Tibial nerve (tissue), 4 donors: ENCODE data around the gene FLYWCH1. TPM values are rescaled to one million over a fixed set of nuclear protein-coding genes. Genes with fewer than 3 reads are reported as not detected.

Source experiments
- DNase-seq, 2 donors: peaks; one replicate each; pipeline ENCODE4 v3.0.0-alpha.2; 2019; ENCODE audit warnings: low spot score in 2 of 2
- H3K27ac ChIP-seq, 4 donors: fragments of 200-600 bp; sonication (generic) in 3 of 4; one replicate each; pipeline ENCODE4 v1.5.1; 2017 to 2019; ENCODE audit warnings: mild to moderate bottlenecking in 1 of 4
- H3K27me3 ChIP-seq, 2 donors: fragments of 200-600 bp; sonication (generic) in 1 of 2; one replicate each; pipeline versions ENCODE4 v1.5.1 to v1.6.0; 2017 to 2019
- H3K36me3 ChIP-seq, 3 donors: fragments of 200-600 bp; sonication (generic); one replicate each; pipeline ENCODE4 v1.5.1; 2018 to 2019
- H3K4me1 ChIP-seq, 4 donors: fragments of 200-600 bp; sonication (generic) in 3 of 4; one replicate each; pipeline ENCODE4 v1.5.1; 2017 to 2019
- H3K4me3 ChIP-seq, 4 donors: fragments of 200-600 bp; sonication (generic) in 3 of 4; one replicate each; pipeline ENCODE4 v1.5.1; 2017 to 2019; ENCODE audit warnings: mild to moderate bottlenecking in 1 of 4, moderate library complexity in 1 of 4
- H3K9me3 ChIP-seq, 4 donors: fragments of 200-600 bp; sonication (generic) in 3 of 4; one replicate each; pipeline ENCODE4 v1.5.1; 2017 to 2019
- EP300 ChIP-seq, 2 donors: sonication (generic); formaldehyde crosslinking; IDR thresholded peaks; one replicate each; pipeline ENCODE4 v1.6.1; 2017; ENCODE audit warnings: antibody characterized with exemption in 2 of 2, mild to moderate bottlenecking in 1 of 2
- POLR2A ChIP-seq, 2 donors: fragments of 450-650 bp; IDR thresholded peaks; one replicate each; pipeline ENCODE4 v1.6.1; 2017; ENCODE audit warnings: antibody characterized with exemption in 2 of 2, mild to moderate bottlenecking in 2 of 2, moderate library complexity in 2 of 2
- WGBS, 2 donors: methylation state at CpG; one replicate each; pipeline ENCODE4 v1.1.5; 2018; 5-methylcytosine and 5-hydroxymethylcytosine counted together
- total RNA-seq, 4 donors: library from RNA; depleted of rRNA; stranded (reverse); fragments of >200 nt; gene quantifications; one replicate each; pipeline ENCODE4 v1.1.0, GENCODE V29; 2016
- TF ChIP-seq, protein P1 (sequence below), 5 experiments: fragments of 200-600 bp in 3 of 5; fragments of 450-650 bp in 2 of 5; sonication (generic) in 3 of 5; IDR thresholded peaks; one replicate each; pipeline ENCODE4 v1.5.1; 2016 to 2019; ENCODE audit warnings: antibody characterized with exemption in 5 of 5, mild to moderate bottlenecking in 3 of 5, moderate library complexity in 2 of 5

Gene FLYWCH1
- total RNA-seq, 4 donors from 2014 or later, result 65.1 to 74.9 (median 68.7) TPM

GRCh38 chr16:2948807-2949704, 37.3 kb downstream of the FLYWCH1 start:
- peaks cover 0 to 70% (median 0%) of the 10 kb centered on the region in 3 donors for H3K36me3 ChIP-seq
- peaks cover 0 to 2% of the 10 kb centered on the region in 2 donors for H3K27me3 ChIP-seq
- TF ChIP-seq, protein P1, sequence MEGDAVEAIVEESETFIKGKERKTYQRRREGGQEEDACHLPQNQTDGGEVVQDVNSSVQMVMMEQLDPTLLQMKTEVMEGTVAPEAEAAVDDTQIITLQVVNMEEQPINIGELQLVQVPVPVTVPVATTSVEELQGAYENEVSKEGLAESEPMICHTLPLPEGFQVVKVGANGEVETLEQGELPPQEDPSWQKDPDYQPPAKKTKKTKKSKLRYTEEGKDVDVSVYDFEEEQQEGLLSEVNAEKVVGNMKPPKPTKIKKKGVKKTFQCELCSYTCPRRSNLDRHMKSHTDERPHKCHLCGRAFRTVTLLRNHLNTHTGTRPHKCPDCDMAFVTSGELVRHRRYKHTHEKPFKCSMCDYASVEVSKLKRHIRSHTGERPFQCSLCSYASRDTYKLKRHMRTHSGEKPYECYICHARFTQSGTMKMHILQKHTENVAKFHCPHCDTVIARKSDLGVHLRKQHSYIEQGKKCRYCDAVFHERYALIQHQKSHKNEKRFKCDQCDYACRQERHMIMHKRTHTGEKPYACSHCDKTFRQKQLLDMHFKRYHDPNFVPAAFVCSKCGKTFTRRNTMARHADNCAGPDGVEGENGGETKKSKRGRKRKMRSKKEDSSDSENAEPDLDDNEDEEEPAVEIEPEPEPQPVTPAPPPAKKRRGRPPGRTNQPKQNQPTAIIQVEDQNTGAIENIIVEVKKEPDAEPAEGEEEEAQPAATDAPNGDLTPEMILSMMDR (IDR thresholded peaks at IDR 0.05), result no peak
- TF ChIP-seq POLR2A (IDR thresholded peaks at IDR 0.05), result no peak
- no peak for TF ChIP-seq EP300 (IDR thresholded peaks at IDR 0.05)
- H3K9me3 ChIP-seq, result no peaks in the 10 kb centered on the region
- WGBS, 2 donors, result 79 to 83% methylated on average over 32 to 36 of the region's 36 CpGs
- H3K4me1 ChIP-seq, result no peaks in the 10 kb centered on the region
- DNase-seq, result no peak
- no peak overlapping the region for H3K27ac ChIP-seq
- no peak overlapping the region for H3K4me3 ChIP-seq

DNA sequence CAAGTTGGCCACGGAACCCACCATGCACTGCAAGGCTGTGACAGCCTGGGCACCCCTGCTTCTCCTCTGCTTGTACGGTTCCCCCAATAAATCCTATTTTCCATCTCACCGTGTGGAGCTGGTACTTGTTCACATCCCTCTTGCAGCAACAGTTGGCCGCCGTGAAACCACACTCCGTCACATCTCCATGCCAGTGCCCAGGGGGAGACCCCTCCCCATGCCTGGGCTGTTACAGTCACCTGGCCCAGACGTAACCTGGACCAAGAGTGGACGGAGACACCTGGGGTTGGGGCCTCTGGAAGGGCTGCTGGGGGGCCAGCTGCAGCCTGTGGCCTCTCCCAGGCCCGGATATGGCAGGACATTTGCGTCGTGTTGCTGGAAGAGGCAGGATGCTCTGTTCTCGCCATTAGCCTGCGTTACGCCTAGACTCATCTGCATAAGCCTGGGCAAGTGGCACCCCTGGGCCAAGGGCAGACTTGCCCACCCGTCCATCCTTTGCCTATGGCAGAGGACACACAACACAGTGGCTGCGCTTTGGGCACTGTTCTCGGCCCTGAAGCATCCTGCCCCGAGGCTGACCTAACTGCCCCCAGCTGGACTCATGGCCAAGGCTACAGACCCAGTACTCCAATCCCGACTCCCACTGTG, 38.1 kb downstream of the FLYWCH1 start:
- Histone ChIP-seq H3K27ac (no peak overlapping the region), H3K4me3 (no peak overlapping the region), H3K27me3 (peaks cover 0 to 10% of the 10 kb centered on the region in 2 donors), H3K9me3 (no peaks in the 10 kb centered on the region), H3K4me1 (no peaks in the 10 kb centered on the region), H3K36me3 (peaks cover 0 to 63% (median 0%) of the 10 kb centered on the region in 3 donors)
- TF ChIP-seq, protein P1 (IDR thresholded peaks at IDR 0.05), result no peak
- TF ChIP-seq POLR2A (IDR thresholded peaks at IDR 0.05), result no peak
- no peak for DNase-seq
- 86 to 91% methylated on average over 18 to 19 of the region's 19 CpGs for WGBS, 2 donors

- no peak for TF ChIP-seq EP300 (IDR thresholded peaks at IDR 0.05)
- TF ChIP-seq POLR2A (IDR thresholded peaks at IDR 0.05), result no peak
- TF ChIP-seq, protein P1 (IDR thresholded peaks at IDR 0.05), result no peak
- Histone ChIP-seq H3K9me3 (no peaks in the 10 kb centered on the region), H3K27me3 (peaks cover 0 to 15% of the 10 kb centered on the region in 2 donors), H3K27ac (no peak overlapping the region), H3K4me1 (no peaks in the 10 kb centered on the region), H3K36me3 (peaks cover 0 to 57% (median 0%) of the 10 kb centered on the region in 3 donors), H3K4me3 (no peak overlapping the region)
- WGBS, 2 donors, result 97% methylated on average over 11 to 13 of the region's 13 CpGs
- no peak for DNase-seq
Observed at GRCh38 chr16:2950353-2950724, 38.6 kb downstream of the FLYWCH1 start.

DNA sequence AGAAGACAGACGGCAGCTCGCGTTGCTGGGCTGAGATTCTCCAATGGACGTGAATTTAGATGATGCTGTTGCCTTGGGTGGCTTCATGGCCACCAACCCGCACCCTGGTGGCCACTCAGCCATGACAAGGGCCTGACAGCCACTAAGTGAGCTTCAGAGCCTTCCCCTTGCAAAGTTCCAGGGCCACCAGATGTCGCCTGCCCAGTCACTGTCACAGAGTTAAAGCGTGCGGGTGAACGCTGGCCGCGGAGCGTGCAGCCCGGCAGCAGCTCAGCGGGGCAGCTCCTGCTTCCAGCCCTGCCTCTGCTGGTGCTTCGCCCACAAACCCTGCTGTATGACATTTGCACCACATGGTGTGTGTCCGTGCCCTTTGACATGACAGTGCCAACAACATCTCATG, 39.0 kb downstream of the FLYWCH1 start:
- Histone ChIP-seq H3K4me1 (no peaks in the 10 kb centered on the region), H3K36me3 (peaks cover 0 to 53% (median 0%) of the 10 kb centered on the region in 3 donors), H3K9me3 (no peaks in the 10 kb centered on the region), H3K4me3 (no peak overlapping the region), H3K27me3 (peaks cover 0 to 19% of the 10 kb centered on the region in 2 donors), H3K27ac (no peak overlapping the region)
- DNase-seq, result no peak
- 85 to 86% methylated on average over 15 to 16 of the region's 16 CpGs for WGBS, 2 donors
- TF ChIP-seq EP300 (IDR thresholded peaks at IDR 0.05) (no peak), POLR2A (IDR thresholded peaks at IDR 0.05) (no peak)
- TF ChIP-seq, protein P1 (IDR thresholded peaks at IDR 0.05), result no peak

GRCh38 chr16:2952679-2953078, 40.9 kb downstream of the FLYWCH1 start:
- no peak overlapping the region for H3K27ac ChIP-seq
- peaks cover 0 to 35% (median 0%) of the 10 kb centered on the region in 3 donors for H3K36me3 ChIP-seq
- H3K4me1 ChIP-seq, result no peaks in the 10 kb centered on the region
- H3K4me3 ChIP-seq, result no peak overlapping the region
- H3K9me3 ChIP-seq, result no peaks in the 10 kb centered on the region
- peaks cover 0 to 37% of the 10 kb centered on the region in 2 donors for H3K27me3 ChIP-seq
- TF ChIP-seq, protein P1 (IDR thresholded peaks at IDR 0.05), result no peak
- no peak for TF ChIP-seq EP300 (IDR thresholded peaks at IDR 0.05)
- TF ChIP-seq POLR2A (IDR thresholded peaks at IDR 0.05), result no peak
- WGBS, 2 donors, result 70 to 72% methylated on average over 11 of the region's 11 CpGs
- no peak for DNase-seq
